MM.1S (cell line): ENCODE measurements around the gene TMEM184B.

ENCODE experiments used
- EZH2 ChIP-seq: fragments of 300-600 bp; sonication (generic); optimal IDR thresholded peaks from 2 replicates; pipeline ENCODE3; 2017; ENCODE audit warnings: low read depth, mild to moderate bottlenecking, antibody characterized with exemption, low read length, mixed read lengths
- EZH2phosphoT487 ChIP-seq: fragments of 300-600 bp; sonication (generic); IDR thresholded peaks from 2 replicates; pipeline ENCODE4 v1.6.1; 2018; ENCODE audit warnings: antibody characterized with exemption, low read length
- TF ChIP-seq, protein P1 (sequence below): fragments of 300-600 bp; sonication (generic); IDR thresholded peaks from 2 replicates; pipeline ENCODE4 v1.5.1; 2016; ENCODE audit warnings: antibody characterized with exemption, low read length, mixed read lengths

DNA sequence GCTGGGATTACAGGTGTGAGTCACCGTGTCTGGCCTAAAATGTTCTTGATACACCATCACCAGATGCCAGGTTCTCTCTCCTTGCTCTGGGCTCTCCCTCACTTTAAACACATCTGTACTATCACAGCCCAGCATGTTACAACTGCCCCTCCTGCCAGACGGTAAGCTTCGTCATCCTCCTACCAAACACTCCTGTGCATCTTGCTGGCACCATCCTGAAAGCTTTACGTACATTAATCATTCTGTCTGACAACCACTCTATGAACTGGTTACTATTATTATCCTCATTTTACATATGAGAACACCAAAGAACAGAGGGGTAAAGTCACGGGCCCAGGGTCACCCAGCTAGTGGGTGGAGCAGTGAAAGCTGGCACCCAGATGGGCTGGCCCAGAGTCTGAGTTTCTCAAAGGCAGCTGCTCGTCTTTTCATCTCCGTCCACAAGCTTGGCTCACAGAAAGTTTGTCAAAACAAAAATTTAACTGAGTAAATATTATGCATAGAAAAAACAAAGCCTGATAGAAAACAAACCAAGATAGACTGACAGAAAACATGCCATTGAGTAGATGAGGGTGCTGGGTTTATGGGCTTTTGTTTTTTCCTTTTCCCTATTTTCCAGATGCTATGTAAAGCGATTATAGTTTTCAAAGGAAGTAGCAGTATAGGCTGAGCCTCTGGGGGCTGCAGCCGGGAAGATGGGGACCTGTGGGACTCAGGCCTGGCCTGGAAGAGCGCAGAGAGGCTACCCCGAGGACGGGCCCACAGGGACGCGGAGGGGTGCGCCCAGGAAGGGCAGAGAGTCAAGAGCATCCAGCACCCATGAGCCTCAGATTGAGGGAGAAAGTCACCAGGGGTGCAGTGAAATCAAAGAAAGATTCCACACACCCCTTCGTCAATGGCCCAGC, 100.6 kb downstream of the TMEM184B start:
- TF ChIP-seq, protein P1, sequence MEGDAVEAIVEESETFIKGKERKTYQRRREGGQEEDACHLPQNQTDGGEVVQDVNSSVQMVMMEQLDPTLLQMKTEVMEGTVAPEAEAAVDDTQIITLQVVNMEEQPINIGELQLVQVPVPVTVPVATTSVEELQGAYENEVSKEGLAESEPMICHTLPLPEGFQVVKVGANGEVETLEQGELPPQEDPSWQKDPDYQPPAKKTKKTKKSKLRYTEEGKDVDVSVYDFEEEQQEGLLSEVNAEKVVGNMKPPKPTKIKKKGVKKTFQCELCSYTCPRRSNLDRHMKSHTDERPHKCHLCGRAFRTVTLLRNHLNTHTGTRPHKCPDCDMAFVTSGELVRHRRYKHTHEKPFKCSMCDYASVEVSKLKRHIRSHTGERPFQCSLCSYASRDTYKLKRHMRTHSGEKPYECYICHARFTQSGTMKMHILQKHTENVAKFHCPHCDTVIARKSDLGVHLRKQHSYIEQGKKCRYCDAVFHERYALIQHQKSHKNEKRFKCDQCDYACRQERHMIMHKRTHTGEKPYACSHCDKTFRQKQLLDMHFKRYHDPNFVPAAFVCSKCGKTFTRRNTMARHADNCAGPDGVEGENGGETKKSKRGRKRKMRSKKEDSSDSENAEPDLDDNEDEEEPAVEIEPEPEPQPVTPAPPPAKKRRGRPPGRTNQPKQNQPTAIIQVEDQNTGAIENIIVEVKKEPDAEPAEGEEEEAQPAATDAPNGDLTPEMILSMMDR, result no peak
- TF ChIP-seq EZH2phosphoT487 (no peak), EZH2 (no peak)
